Tibial nerve (tissue), 4 donors: ENCODE results near the gene KCNT2.

Source experiments
- CTCF ChIP-seq, 5 experiments: fragments of 200-600 bp in 3 of 5; fragments of 450-650 bp in 2 of 5; sonication (generic) in 3 of 5; IDR thresholded peaks; one replicate each; pipeline ENCODE4 v1.5.1; 2016 to 2019; ENCODE audit warnings: antibody characterized with exemption in 5 of 5, mild to moderate bottlenecking in 3 of 5, moderate library complexity in 2 of 5
- EP300 ChIP-seq, 2 donors: sonication (generic); formaldehyde crosslinking; IDR thresholded peaks; one replicate each; pipeline ENCODE4 v1.6.1; 2017; ENCODE audit warnings: antibody characterized with exemption in 2 of 2, mild to moderate bottlenecking in 1 of 2

DNA sequence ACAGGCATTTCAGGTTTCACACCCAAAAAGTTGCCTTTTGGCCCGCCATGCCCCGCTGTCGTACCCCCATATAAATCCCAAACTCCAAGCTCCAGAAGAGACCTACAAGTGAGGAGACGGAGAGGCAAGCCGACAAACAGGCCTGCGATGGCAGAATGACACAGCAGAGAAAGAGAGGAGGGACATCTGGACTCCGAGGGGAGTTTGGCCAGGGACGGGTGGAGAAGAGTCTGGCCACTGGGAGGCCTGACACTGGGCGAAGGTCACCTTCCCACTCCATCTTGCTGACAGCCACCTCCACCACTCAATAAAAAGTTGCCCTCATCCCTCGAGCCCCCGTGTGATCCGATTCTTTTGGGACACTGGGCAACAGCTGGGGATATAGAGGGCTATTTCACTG, 41.8 kb upstream of the KCNT2 start:
- TF ChIP-seq CTCF (IDR thresholded peaks at IDR 0.05) (no peak), EP300 (IDR thresholded peaks at IDR 0.05) (no peak)
